D341Med (cell line): ENCODE measurements around the gene FAM168B.
"Not testable (repeated sequence)": the region's sequence is repeated elsewhere in the genome, so short reads cannot be mapped to it uniquely, and the experiment has no call there.

Experiments used
- DNase-seq: peaks from one replicate; pipeline ENCODE4 v3.0.0; 2012; ENCODE audit warnings: low spot score

The FAM168B gene

GRCh38 chr2:131094463-131095281, 1.4 kb upstream of the FAM168B start:
- no peak for DNase-seq

- no peak for DNase-seq
Measured at GRCh38 chr2:131093696-131094462, 619 bp upstream of the FAM168B start.

- DNase-seq = no peak
Measured at GRCh38 chr2:131092458-131093005, 728 bp downstream of the FAM168B start.

GRCh38 chr2:131085646-131086045, 7.6 kb downstream of the FAM168B start:
- no peak for DNase-seq

- no peak for DNase-seq
Measured at GRCh38 chr2:131081190-131081589, 12.1 kb downstream of the FAM168B start.

- not testable (repeated sequence) for DNase-seq
Measured at GRCh38 chr2:131079931-131080330, 13.3 kb downstream of the FAM168B start.

GRCh38 chr2:131077966-131078365, 15.3 kb downstream of the FAM168B start:
- no peak for DNase-seq

- no peak for DNase-seq
Measured at GRCh38 chr2:131077182-131077846, 15.9 kb downstream of the FAM168B start.

GRCh38 chr2:131076707-131077106, 16.6 kb downstream of the FAM168B start:
- no peak for DNase-seq

- DNase-seq = not testable (repeated sequence)
Measured at GRCh38 chr2:131075578-131075977, 17.7 kb downstream of the FAM168B start.

- DNase-seq = not testable (repeated sequence)
Measured at GRCh38 chr2:131068172-131068571, 25.1 kb downstream of the FAM168B start.

GRCh38 chr2:131067465-131068125, 25.7 kb downstream of the FAM168B start:
- DNase-seq = no peak

GRCh38 chr2:131064589-131065512, 28.4 kb downstream of the FAM168B start:
- no peak for DNase-seq

- DNase-seq = no peak
Measured at GRCh38 chr2:131063501-131064283, 29.6 kb downstream of the FAM168B start.

GRCh38 chr2:131058920-131059319, 34.3 kb downstream of the FAM168B start:
- DNase-seq = no peak

GRCh38 chr2:131058214-131058843, 34.9 kb downstream of the FAM168B start:
- no peak for DNase-seq

- DNase-seq = no peak
Measured at GRCh38 chr2:131056932-131057287, 36.4 kb downstream of the FAM168B start.

GRCh38 chr2:131056204-131056931, 36.9 kb downstream of the FAM168B start:
- no peak for DNase-seq
